Activated T-helper 1 cell treated with Interleukin-2 at 50 U/mL for 16 hours (primary cell): ENCODE data around the gene ZNF618.

ENCODE experiments used
- DNase-seq: peaks from one replicate; pipeline ENCODE4 v3.0.0-alpha.2; 2020; ENCODE audit warnings: low read depth

The ZNF618 gene

GRCh38 chr9:113958556-113958955 lies 82.4 kb downstream of the ZNF618 start:
- no peak for DNase-seq

DNA sequence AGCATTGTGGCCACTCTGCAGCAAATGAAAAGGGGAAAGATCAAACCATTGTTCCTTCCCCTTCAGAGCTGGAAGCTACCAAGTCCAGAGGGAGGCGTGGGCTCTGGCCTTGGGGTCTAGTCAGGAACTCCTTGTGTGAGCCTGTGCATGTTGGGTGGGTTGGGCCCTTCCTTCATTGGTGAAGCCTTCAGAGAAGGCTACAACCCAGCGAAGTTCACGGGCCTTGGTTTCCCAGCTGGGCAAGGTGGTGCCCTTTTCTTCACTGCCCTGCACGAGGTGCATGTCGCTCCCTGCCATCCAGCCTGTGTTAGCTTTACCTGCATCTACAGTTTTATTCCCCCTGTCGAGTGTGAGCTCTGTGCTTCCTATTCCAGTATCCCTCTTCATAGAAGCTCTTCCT lies 84.7 kb downstream of the ZNF618 start:
- DNase-seq: no peak

DNA sequence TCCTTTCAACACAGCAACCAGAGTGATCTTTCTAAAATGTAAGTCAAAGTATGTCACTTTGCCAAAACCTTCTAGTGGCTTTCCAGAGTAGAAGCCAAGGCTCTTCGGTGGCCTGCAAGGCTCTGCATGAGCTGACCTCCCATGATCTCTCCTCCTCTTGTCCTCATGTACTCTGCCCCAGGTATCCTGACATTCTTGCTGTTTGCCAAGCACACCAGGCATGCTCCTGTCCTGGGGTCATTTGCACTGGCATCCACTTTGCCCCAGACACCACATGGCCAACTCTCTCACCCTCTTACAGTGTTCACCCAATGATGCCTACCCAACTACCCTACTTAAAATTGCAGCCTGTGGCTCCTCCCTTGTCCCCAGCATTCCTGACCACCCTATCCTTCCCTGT lies 86.3 kb downstream of the ZNF618 start:
- no peak for DNase-seq

GRCh38 chr9:113963017-113963620 lies 87.0 kb downstream of the ZNF618 start:
- no peak for DNase-seq

- no peak for DNase-seq
Measured at GRCh38 chr9:113963696-113964494, 87.8 kb downstream of the ZNF618 start.

DNA sequence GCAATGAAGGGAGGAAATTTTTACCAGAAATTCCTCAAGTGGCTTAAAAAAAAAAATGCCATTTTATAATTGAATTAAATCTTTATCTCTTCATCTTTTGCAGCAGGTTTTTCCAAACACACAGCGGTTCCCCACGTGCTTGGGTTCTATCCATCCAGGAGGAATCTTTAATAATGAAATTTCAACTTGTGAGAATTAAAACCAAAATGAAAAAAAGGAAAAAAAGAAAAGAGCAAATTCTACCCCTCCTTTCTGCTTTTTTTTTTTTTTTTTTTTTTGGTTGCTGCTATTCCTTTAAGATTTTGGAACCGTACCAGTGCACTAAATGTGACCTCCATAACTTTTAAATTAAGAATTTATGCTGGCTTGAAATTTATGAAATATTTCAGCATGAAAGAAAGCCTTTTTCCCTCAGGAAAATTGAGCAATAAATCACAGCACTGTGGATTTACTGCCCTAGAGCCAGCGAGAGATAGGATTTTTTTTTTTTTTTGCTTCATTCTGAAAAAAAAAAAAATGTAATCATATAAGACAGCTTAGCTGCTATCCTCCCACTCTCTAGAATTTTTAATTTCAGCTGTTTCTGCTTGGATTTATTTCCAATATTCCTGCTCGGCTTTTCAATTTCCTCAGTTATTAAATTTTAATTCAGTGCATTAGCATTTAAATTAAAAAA lies 88.5 kb downstream of the ZNF618 start:
- DNase-seq: no peak

DNA sequence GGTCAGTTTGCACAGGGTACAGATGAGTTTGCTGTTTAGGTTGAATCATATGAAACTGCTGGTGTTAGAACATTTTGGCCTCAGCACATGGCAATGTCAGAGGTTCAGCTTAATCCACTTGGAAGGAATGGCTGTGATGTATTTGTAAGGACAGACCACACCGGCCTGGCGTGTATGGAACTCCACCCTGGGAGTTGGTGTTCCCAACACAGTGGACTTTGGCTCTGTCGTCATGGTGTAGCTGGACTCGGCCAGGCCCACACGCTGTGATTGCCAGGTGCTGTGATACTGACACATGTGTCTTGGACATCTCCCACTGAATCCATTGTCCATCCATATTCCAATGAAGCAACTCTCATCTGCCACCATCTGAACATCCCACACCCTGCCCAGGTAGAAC lies 90.3 kb downstream of the ZNF618 start:
- no peak for DNase-seq

GRCh38 chr9:113967380-113967779 lies 91.3 kb downstream of the ZNF618 start:
- no peak for DNase-seq

DNA sequence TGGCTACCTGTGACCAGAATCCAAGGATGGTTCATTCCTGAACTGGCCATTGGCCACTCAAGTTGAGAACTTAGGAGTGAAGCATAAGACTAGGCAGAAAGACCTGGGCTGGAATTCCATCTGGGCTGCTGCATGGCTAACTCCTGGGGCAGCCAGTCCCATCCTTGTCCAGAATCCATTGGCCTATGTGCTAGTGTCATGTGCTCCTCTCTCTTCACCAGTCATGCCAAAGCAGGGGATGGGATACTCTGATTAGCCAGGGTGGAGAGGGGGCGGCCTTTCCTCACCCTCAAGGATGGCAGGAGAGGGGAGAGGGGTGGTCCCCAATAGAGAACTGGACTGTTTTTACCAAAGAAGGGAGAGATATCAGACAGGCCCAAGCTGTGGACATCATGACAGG lies 93.2 kb downstream of the ZNF618 start:
- DNase-seq: no peak

- DNase-seq: no peak
Measured at GRCh38 chr9:113973226-113973625, 97.1 kb downstream of the ZNF618 start.

GRCh38 chr9:113973963-113974413 lies 97.9 kb downstream of the ZNF618 start:
- DNase-seq: no peak

DNA sequence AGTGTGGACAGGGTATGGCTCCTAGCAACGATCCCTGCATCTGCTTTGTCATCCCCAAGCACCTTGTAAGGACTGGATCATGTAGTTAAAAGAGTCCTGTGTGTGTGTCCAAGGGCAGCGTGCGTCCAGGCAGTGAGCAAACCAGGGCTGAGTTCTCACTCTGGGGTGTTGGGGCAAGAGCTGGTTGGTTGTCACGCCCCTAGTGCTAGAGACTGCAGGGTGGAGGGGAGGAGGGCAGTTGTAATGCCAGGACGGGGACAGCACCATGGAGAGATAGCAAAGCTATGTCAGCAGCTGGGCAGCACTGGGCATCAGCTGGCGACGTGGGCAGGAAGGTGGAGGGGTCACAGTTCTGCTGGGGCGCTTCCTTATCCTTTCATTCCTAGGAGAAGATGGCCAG lies 100.8 kb downstream of the ZNF618 start:
- DNase-seq: no peak

GRCh38 chr9:113978725-113979342 lies 102.7 kb downstream of the ZNF618 start:
- DNase-seq: no peak

GRCh38 chr9:113979343-113980127 lies 103.4 kb downstream of the ZNF618 start:
- no peak for DNase-seq

- no peak for DNase-seq
Measured at GRCh38 chr9:113984639-113985380, 108.7 kb downstream of the ZNF618 start.

DNA sequence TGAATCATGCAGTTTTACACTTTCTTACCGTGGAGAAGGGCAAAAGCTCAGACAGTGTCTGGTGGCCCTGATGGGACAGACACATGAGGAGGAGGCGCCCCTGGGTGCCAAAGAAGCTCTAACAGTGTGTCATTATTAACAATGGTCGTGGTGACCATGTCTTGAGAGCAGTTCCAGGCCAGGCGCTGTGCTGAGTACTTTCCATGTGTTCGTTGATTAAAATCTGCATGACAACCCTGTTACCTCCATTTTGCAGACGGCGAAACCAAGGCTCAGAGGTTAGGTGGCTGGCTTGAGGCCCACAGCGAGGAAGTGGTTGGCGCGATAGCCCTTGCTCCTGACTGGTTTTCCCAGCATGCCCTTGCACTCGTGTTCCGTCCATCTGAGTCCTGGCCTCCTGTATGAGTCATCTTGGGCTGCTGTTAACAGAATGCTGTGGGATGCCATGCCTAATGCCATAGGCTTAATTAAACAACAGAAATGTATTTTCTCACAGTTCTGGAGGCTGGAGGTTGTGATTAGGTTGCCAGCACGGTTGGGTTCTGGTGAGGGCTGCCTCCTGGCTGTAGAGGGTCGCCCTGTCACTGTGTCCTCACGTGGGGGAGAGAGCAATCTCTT lies 110.0 kb downstream of the ZNF618 start:
- DNase-seq: no peak

GRCh38 chr9:113986931-113987330 lies 110.8 kb downstream of the ZNF618 start:
- DNase-seq: no peak

DNA sequence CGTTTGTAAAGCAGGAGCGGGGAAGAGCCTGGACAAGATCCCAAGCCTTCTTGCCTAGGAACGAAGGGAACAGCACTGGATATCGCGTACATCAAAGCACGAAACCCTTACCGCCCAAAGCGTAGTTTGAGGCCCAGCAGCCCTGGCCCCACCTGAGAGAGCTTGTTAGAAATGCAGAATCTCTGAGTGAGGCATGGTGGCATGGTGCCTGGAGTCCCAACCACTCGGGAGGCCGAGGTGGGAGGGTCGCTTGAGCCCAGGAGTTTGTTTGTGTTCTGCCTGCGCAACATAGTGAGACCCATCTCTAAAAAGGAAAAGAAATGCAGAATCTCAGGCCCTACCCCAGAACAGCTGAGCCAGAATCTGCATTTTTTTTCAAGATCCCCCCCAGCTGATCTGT lies 111.4 kb downstream of the ZNF618 start:
- no peak for DNase-seq

GRCh38 chr9:113988385-113989016 lies 112.4 kb downstream of the ZNF618 start:
- DNase-seq: no peak

DNA sequence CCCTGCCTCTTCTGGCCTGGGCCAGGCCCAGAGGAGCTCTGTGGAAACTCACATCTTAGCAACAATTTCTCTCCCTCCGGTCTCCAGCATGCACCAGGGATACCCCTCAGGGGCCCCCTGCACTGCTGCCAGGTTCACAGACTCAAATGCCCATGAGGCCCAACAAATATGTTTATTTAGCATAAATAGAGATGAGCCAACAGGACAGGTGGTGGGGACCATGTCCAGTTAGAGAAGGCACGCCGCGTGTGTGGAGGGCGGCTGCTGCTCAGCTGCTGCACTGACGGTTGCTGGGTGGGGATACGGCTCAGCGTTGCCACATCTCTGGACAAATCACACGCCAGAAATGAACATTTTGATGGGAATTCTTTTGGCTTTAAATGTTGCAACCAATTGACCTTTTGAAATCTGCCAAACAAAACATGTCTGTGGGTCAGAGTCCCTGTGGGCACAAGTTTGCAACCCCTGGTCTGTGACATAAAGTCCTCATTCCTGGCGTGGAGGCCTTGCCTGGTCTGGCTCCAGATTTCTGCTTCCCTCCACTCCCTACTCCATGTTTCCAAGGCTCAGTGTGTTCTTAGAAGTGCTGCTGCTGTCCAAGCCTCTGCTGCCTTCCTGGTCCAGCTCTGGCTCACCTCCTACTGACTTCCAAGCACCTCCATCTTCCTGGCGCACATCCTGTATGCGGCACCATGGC lies 113.1 kb downstream of the ZNF618 start:
- DNase-seq: no peak
